NB4 (cell line): Measurements from ENCODE around the gene KHDC1.
"Not testable (repeated sequence)": the region's sequence is repeated elsewhere in the genome, so short reads cannot be mapped to it uniquely, and the experiment has no call there.

ENCODE experiments used
- DNase-seq: peaks from one replicate; pipeline ENCODE4 v3.0.0; 2010; ENCODE audit warnings: low read depth
- H3K4me3 ChIP-seq: one replicate; pipeline ENCODE4 v1.5.1; 2011; ENCODE audit warnings: mild to moderate bottlenecking, low read depth, low read length, moderate library complexity
- MYC ChIP-seq: IDR thresholded peaks from 2 replicates; pipeline ENCODE4 v1.6.1; 2011; ENCODE audit warnings: low read depth, low read length
- POLR2A ChIP-seq: IDR thresholded peaks from 2 replicates; pipeline ENCODE4 v1.6.1; 2011; ENCODE audit warnings: mild to moderate bottlenecking; ENCODE audit not compliant: insufficient read length; ENCODE audit errors: extremely low read depth
- TF ChIP-seq, protein P1 (sequence below): IDR thresholded peaks from one replicate; pipeline ENCODE4 v1.5.1; 2012; ENCODE audit warnings: low read depth, low read length
- TF ChIP-seq, protein P2 (sequence below): IDR thresholded peaks from 2 replicates; pipeline ENCODE4 v1.6.1; 2011; ENCODE audit warnings: low read depth, low read length

Gene KHDC1

GRCh38 chr6:73264446-73264845 lies 1.4 kb upstream of the KHDC1 start:
- no peak overlapping the region for H3K4me3 ChIP-seq
- no peak for TF ChIP-seq POLR2A
- TF ChIP-seq, protein P1, sequence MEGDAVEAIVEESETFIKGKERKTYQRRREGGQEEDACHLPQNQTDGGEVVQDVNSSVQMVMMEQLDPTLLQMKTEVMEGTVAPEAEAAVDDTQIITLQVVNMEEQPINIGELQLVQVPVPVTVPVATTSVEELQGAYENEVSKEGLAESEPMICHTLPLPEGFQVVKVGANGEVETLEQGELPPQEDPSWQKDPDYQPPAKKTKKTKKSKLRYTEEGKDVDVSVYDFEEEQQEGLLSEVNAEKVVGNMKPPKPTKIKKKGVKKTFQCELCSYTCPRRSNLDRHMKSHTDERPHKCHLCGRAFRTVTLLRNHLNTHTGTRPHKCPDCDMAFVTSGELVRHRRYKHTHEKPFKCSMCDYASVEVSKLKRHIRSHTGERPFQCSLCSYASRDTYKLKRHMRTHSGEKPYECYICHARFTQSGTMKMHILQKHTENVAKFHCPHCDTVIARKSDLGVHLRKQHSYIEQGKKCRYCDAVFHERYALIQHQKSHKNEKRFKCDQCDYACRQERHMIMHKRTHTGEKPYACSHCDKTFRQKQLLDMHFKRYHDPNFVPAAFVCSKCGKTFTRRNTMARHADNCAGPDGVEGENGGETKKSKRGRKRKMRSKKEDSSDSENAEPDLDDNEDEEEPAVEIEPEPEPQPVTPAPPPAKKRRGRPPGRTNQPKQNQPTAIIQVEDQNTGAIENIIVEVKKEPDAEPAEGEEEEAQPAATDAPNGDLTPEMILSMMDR: no peak
- TF ChIP-seq, protein P2, sequence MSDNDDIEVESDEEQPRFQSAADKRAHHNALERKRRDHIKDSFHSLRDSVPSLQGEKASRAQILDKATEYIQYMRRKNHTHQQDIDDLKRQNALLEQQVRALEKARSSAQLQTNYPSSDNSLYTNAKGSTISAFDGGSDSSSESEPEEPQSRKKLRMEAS: no peak
- TF ChIP-seq MYC: no peak
- no peak for DNase-seq

- TF ChIP-seq MYC (no peak), POLR2A (no peak)
- TF ChIP-seq, protein P1: no peak
- TF ChIP-seq, protein P2: no peak
- peak overlapping the region; percentile 73 for H3K4me3 ChIP-seq
- DNase-seq: peak; percentile 33
Measured at GRCh38 chr6:73263570-73263909, 544 bp upstream of the KHDC1 start.

DNA sequence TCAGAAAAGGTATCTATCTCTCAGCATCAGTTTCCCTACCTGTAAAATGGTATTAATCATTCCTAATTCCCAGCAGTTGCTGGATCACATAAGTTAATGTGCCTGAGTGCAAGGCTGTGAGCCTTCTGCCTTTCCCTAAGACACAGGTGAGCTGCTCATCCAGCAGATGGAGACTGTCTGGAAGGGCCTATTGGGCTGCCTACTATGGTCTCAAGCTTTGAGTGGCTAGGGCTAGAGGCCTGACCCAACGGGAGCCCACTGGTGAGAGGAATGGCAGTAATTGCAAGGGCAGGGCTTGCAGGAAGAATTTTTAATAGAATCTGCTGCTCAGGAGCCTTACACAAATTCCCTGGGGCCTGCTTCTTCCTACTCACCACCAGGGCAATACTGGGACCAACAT lies 4.3 kb downstream of the KHDC1 start:
- TF ChIP-seq, protein P1: no peak
- TF ChIP-seq, protein P2: no peak
- no peak for TF ChIP-seq POLR2A
- TF ChIP-seq MYC: no peak
- H3K4me3 ChIP-seq: no peak overlapping the region
- DNase-seq: peak; percentile 19

DNA sequence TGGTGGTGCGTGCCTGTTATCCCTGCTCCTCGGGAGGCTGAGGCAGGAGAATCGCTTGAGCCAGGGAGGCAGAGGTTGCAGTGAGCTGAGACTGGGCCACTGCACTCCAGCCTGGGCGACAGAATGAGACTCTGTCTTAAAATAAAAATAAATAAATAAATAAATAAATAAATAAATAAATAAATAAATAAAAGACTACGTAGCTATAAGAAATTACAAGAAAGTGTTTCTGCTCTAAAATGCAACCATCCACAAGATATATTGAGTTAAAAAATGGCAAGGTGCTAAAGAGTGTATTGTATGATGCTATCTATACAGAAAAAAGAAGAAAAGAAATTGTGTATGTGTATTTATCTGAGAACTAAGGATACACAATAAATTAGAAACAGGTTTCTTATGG lies 8.7 kb downstream of the KHDC1 start:
- not testable (repeated sequence) for H3K4me3 ChIP-seq, DNase-seq

GRCh38 chr6:73252703-73253102 lies 10.3 kb downstream of the KHDC1 start:
- no peak overlapping the region for H3K4me3 ChIP-seq
- DNase-seq: no peak
- TF ChIP-seq POLR2A: no peak
- TF ChIP-seq MYC: no peak
- TF ChIP-seq, protein P1: no peak
- TF ChIP-seq, protein P2: no peak

DNA sequence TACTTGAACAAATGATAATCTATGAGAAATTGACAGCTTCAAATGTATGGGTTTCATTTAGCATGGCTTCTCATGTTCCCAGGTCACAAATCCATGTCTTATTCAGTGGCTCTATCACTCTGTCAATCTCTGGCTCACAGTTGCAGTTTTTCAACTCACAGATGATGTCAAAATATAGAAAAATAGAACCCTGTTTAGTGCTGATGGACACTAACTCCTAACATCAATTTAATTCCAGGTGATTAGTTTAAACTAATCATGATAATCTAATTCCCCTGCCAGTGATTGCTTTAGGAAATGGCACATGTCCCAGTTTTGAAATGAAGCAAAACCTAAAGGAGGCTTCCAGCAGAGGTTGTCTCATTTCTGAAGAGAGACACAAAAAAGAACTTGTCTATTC lies 13.0 kb downstream of the KHDC1 start:
- no peak overlapping the region for H3K4me3 ChIP-seq
- DNase-seq: no peak
- no peak for TF ChIP-seq MYC
- TF ChIP-seq, protein P1: no peak
- TF ChIP-seq, protein P2: no peak
- no peak for TF ChIP-seq POLR2A
